G401 (cell line): Measurements from ENCODE around the gene SPN. TPM values are rescaled to one million over a fixed set of nuclear protein-coding genes. Genes with fewer than 3 reads are reported as not detected.
"Not testable (repeated sequence)": the region's sequence is repeated elsewhere in the genome, so short reads cannot be mapped to it uniquely, and the experiment has no call there.

Experiments
- DNase-seq: peaks from one replicate; pipeline ENCODE4 v3.0.0-alpha.2; 2015; ENCODE audit warnings: low spot score
- in situ Hi-C: cut with HindIII; loops from 2 replicates; pipeline ENCODE4 v1.10.0; 2016; ENCODE audit warnings: low sequenced_read_pairs, mixed read lengths
- total RNA-seq: library from RNA; depleted of rRNA; stranded (reverse); fragments of >200 nt; shearing (Covaris generic); gene quantifications from 2 replicates; pipeline ENCODE4 v1.2.3, GENCODE V29; 2014; rRNA removed

SPN gene
- total RNA-seq = 0.37 TPM in 1 of 2 replicates, not detected in the other

GRCh38 chr16:29663016-29663806 lies at the start of gene SPN:
Gene SPN (plus strand): TSS chr16:29663247. CDS start chr16:29663729, 482 bp downstream.
- DNase-seq = no peak
- in situ Hi-C loops = no loop called here

DNA sequence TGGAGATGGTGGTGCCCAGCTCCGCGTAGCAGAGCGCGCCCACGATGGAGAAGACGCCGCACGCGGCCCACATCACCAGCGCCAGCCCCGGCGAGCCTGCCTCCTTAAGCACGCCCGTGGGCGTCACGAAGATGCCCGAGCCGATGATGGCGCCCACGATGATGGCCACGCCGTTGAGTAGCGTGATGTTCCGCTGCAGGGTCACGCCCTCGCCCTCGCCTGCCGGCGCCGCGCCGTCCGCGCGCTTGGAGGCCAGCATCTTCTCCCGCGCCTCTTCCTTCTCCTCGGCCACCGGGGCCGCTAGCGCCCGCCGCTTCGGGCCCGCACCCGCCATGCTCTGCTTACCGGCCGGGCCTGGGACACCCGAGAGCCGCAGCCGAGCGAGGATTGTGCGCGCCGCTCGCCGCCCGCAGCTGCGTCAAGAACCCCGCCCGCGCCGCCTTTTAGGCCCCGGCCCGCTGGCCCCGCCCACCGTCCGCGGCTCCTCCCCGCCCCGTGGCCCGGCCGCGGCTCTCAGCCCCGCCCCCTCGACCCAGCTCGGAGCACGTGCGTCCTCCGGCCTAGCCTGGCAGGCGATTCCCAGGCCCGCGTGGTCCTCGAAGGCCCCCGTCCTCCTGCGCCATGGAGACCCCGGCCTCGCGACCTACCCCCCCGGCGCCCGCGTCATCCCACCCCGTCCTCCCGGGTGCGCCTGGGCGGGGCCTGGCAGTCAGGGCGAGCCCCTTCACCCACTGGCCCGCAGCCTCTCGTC lies 49.6 kb upstream of the SPN start:
- in situ Hi-C loops = not testable (repeated sequence)
- peak; percentile 80 for DNase-seq

- in situ Hi-C loops, DNase-seq: not testable (repeated sequence)
These were observed 48.2 kb upstream of the SPN start for GRCh38 chr16:29614691-29615314.

- in situ Hi-C loops, DNase-seq: not testable (repeated sequence)
These were observed 46.9 kb upstream of the SPN start for GRCh38 chr16:29616127-29616526.

DNA sequence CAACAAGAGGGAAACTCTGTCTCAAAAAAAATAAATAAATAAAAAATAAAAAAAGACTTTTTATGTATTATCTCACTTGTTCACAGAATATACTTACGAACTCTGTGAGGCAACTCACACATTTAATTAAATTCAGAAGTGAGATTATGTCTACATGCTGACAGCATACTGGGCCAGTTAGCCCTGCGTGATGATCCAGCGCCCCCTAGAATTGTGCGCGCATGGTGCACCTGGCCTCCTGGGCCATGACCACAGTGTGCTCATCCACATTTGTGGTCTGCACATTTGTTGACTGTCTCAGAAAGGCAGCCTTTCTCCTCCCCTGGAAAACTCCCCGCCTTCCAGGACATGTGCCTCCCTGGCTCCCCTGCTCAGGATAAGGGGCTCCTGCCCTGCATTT lies 42.5 kb upstream of the SPN start:
- in situ Hi-C loops, DNase-seq: not testable (repeated sequence)

DNA sequence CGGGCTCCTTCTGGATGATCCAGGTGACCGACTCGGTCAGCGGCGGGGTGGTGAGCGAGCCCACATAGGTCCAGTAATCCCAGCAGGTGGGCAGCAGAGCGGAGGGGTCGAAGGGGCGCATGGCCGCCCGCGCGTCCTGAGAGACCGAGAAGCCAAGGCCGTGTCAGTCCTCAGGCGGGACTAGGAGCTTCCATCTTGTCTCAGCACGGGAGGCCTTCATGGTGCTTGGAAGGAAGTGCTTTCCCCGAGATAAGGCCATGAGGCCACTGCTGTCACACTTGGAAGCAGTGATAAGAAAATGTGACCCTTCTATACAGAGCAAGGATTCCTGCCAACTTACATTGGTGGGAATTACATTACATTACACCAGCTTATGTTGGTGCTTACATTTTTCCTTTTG lies 40.3 kb upstream of the SPN start:
- DNase-seq, in situ Hi-C loops: not testable (repeated sequence)

GRCh38 chr16:29623253-29623652 lies 39.8 kb upstream of the SPN start:
- in situ Hi-C loops, DNase-seq: not testable (repeated sequence)

- DNase-seq, in situ Hi-C loops: not testable (repeated sequence)
These were observed 37.9 kb upstream of the SPN start for GRCh38 chr16:29625114-29625513.

- DNase-seq, in situ Hi-C loops: not testable (repeated sequence)
These were observed 36.2 kb upstream of the SPN start for GRCh38 chr16:29626778-29627331.

GRCh38 chr16:29627661-29628075 lies 35.4 kb upstream of the SPN start:
- DNase-seq, in situ Hi-C loops: not testable (repeated sequence)

DNA sequence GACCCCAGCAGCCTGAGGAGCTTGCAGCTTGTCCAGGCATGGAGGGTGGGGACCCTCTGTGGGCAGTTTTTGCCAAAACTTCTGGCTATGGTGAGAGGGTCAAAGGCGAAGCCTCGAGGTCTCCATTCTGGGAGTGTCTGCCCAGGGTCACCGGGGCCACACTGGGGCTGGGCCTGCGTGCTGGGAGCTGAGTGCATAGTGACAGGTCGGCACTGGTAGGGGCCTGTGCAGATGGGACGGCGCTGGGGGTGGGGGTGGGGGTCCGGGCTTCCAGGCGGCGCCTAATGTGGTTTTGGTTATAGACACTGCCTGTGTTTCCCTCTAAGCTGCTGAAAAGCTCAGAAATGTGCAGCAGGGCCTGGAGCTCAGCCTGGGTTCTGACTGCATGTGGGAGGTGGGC lies 34.3 kb upstream of the SPN start:
- in situ Hi-C loops, DNase-seq: not testable (repeated sequence)

DNA sequence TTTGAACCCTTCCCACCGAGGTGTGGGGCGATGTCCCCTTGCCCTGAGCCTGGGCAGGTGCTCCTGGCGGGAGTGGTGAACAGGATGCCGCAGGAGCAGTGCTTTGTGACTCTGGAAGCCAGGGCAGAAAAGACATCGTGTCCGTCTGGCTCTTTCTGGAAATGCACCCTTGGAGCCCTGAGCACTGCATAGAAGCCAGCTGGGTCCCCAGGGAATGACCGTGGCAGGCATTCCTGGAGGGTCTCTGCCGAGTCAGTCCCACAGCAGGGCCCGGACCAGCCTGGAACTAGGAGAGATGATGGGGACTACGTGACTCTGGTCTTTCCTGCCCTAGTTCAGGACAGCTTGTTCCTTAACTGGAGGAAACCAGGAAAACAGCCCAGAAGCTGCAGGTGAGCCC lies 33.7 kb upstream of the SPN start:
- in situ Hi-C loops = not testable (repeated sequence)
- DNase-seq = peak; percentile 15

DNA sequence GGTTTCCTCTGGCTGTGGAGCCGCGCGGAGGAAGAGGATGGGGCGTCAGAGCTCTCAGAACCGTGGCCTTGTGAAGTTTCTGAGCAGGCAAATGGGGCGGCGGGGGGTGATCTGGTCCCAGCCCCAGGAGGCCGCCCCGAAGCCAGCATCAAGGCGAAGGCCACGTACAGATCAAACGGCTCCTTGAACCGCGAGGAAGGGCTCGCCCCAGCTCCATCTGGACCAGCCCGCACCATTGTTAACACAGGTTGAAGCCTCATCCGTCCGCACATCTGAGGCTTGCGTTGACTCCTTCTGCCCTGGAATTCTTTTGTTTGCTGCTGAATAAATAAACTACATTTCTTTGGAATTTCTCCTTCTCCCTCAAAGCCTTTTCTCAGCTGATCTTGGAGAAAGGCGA lies 31.4 kb upstream of the SPN start:
- DNase-seq, in situ Hi-C loops: not testable (repeated sequence)

DNA sequence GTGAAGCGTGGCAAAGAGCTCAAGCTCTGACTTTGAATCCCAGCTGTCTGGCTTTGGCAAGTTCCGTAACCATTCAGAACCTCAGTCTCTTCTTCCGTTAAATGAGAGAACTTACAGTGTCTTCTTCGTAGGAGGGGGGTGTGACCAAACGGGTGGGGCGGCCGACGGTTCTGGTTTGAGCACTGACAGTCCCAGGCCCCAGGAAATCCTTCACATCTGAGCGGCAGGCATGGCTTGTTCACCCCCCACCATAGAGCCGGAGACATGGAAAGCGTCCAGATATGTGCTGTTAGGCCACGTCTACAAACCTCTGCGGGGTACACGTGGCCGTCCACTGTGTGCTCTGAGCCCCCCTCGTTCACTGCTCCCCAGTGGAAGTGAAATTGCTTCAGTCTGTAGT lies 27.1 kb upstream of the SPN start:
- DNase-seq, in situ Hi-C loops: not testable (repeated sequence)

DNA sequence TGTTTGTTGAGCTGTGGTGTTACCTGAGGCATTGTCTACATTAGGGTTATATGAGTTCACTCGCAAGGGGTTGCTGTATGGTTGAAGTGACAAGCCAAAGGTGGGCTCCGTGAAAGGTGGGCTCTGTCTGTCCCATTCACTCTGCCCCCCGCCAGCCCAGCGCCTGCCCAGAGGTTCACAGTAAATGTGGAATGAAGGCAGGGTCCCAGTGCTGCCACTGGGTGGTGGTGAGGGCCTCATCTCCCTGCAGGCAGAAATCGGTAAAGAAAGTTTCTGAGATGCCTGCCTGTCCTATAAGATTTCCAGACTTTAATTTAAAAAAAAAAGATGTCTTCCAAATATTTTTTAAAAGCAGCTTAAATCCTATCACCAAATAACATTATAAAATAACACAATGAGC lies 26.7 kb upstream of the SPN start:
- in situ Hi-C loops, DNase-seq: not testable (repeated sequence)

- DNase-seq, in situ Hi-C loops: not testable (repeated sequence)
These were observed 24.3 kb upstream of the SPN start for GRCh38 chr16:29638751-29639150.

DNA sequence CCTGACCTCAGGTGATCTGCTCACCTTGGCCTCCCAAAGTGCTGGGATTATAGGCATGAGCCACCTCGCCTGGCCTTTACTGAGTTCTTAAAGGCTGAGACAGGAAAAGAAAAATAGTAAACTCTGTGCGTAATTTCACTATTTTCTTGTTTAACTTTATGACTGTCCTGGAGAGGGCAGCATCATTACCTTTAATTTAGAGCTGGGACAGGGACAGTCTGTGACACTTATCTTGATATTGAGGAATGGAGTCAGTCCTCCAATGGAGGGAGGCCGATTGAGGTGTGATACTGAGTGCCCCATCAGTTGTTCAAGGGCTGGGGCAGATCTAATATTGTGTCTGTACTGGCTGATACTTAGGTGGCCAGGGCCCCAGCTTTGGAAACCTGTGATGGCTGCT lies 21.5 kb upstream of the SPN start:
- DNase-seq = peak; percentile 17
- in situ Hi-C loops = no loop called here

- no peak for DNase-seq
- in situ Hi-C loops = no loop called here
These were observed 19.5 kb upstream of the SPN start for GRCh38 chr16:29643596-29643995.

DNA sequence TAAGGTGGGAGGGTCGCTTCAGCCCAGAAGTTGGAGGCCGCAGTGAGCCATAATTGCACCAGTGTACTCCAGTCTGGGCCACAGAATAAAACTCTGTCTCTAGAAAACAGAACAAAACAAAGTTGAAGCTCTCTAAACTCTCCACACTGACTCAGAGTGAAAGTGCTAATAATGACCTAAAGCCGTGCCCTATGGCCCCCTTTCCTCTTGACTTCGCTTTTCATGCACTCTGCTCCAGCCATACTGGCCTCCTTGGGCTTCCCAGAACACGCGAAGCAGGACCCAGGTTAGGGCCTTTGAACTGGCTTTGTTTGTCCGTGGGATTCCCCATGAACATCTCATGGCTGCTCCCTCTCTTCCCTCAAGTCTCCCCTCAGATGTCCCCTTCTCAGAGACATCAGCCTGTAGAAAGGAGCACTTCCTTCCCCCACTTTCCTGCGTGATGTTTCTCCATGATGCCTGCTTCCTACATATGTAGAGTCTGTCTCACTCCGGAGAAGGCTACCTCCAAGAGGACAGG lies 18.6 kb upstream of the SPN start:
- in situ Hi-C loops = no loop called here
- DNase-seq = no peak
